GM23338 (cell line): ENCODE data around the gene FPR1. TPM values are rescaled to one million over a fixed set of nuclear protein-coding genes. Genes with fewer than 3 reads are reported as not detected.

ENCODE experiments used
- ATAC-seq: fragments of 200-7000 bp; cut with Tn5 transposase; 3 replicates; pipeline ENCODE4 v1.9.1; 2020
- DNase-seq: peaks from one replicate; pipeline ENCODE4 v3.0.0-alpha.2; 2015; ENCODE audit warnings: low spot score
- H2AFZ ChIP-seq: fragments of 200-600 bp; sonication (generic); 2 replicates; pipeline ENCODE4 v1.8.0; 2016; ENCODE audit warnings: antibody characterized with exemption, mild to moderate bottlenecking, moderate library complexity
- H3F3A ChIP-seq: fragments of 200-600 bp; sonication (generic); replicated peaks from 2 replicates; pipeline ENCODE4 v1.8.0; 2017; ENCODE audit warnings: antibody characterized with exemption, mixed run types, low read depth
- H3K27ac ChIP-seq: fragments of 200-600 bp; sonication (generic); 2 replicates; pipeline ENCODE4 v1.6.1; 2016; ENCODE audit warnings: low read depth
- H3K27me3 ChIP-seq: fragments of 200-600 bp; sonication (generic); 2 replicates; pipeline ENCODE4 v1.8.0; 2016; ENCODE audit warnings: mild to moderate bottlenecking, mixed run types, moderate library complexity; ENCODE audit not compliant: insufficient read depth
- H3K36me3 ChIP-seq: fragments of 200-600 bp; sonication (generic); 2 replicates; pipeline ENCODE4 v1.8.0; 2016; ENCODE audit warnings: mild to moderate bottlenecking; ENCODE audit not compliant: insufficient read depth
- H3K4me1 ChIP-seq: fragments of 200-600 bp; sonication (generic); 2 replicates; pipeline ENCODE4 v1.8.0; 2016; ENCODE audit warnings: mild to moderate bottlenecking, moderate library complexity; ENCODE audit not compliant: insufficient read depth
- H3K4me2 ChIP-seq: fragments of 200-600 bp; sonication (generic); 2 replicates; pipeline ENCODE4 v1.7.1; 2017; ENCODE audit warnings: mixed run types
- H3K4me3 ChIP-seq: fragments of 200-600 bp; sonication (generic); 2 replicates; pipeline ENCODE4 v1.6.1; 2016; ENCODE audit warnings: mixed run types
- H3K79me2 ChIP-seq: fragments of 200-600 bp; sonication (generic); replicated peaks from 2 replicates; pipeline ENCODE4 v1.8.0; 2017; ENCODE audit warnings: mild to moderate bottlenecking; ENCODE audit not compliant: insufficient read depth
- H3K9me2 ChIP-seq: fragments of 200-600 bp; sonication (generic); 2 replicates; pipeline ENCODE4 v1.8.0; 2017; ENCODE audit not compliant: insufficient read depth
- H4K20me1 ChIP-seq: fragments of 200-600 bp; sonication (generic); replicated peaks from 2 replicates; pipeline ENCODE4 v1.8.0; 2017; ENCODE audit warnings: mild to moderate bottlenecking; ENCODE audit not compliant: insufficient read depth
- H3K27ac Mint-ChIP-seq: 2 replicates; pipeline ENCODE4 v1.8.0; 2020; ENCODE audit warnings: inconsistent platforms, mild to moderate bottlenecking, moderate library complexity, mixed read lengths
- H3K27me3 Mint-ChIP-seq: 3 replicates; pipeline ENCODE4 v1.8.0; 2022; ENCODE audit warnings: low read depth, mild to moderate bottlenecking, moderate library complexity, mixed read lengths, inconsistent platforms; ENCODE audit not compliant: insufficient read depth, poor library complexity
- H3K36me3 Mint-ChIP-seq: 3 replicates; pipeline ENCODE4 v1.8.0; 2021; ENCODE audit warnings: low read depth, mild to moderate bottlenecking, inconsistent platforms, moderate library complexity, mixed read lengths
- H3K4me1 Mint-ChIP-seq: 3 replicates; pipeline ENCODE4 v1.8.0; 2020; ENCODE audit warnings: mild to moderate bottlenecking, inconsistent platforms, mixed read lengths
- H3K4me3 Mint-ChIP-seq: 3 replicates; pipeline ENCODE4 v1.8.0; 2021; ENCODE audit warnings: moderate library complexity, mild to moderate bottlenecking, inconsistent platforms, mixed read lengths
- H3K9me3 Mint-ChIP-seq: 3 replicates; pipeline ENCODE4 v1.8.0; 2020; ENCODE audit warnings: moderate library complexity, mild to moderate bottlenecking, inconsistent platforms, mixed read lengths
- CREB1 ChIP-seq: fragments of 250-450 bp; sonication (Bioruptor Pico); IDR thresholded peaks from 2 replicates; pipeline ENCODE4 v1.5.0; 2020; ENCODE audit warnings: low read depth, mild to moderate bottlenecking, moderate library complexity
- EZH2 ChIP-seq: fragments of 200-600 bp; sonication (generic); IDR thresholded peaks from one replicate; pipeline ENCODE4 v1.8.0; 2017; ENCODE audit warnings: antibody characterized with exemption, mild to moderate bottlenecking, low read depth; ENCODE audit not compliant: unreplicated experiment
- EZH2phosphoT487 ChIP-seq: fragments of 200-600 bp; sonication (generic); IDR thresholded peaks from one replicate; pipeline ENCODE4 v1.8.1; 2018; ENCODE audit warnings: antibody characterized with exemption; ENCODE audit not compliant: unreplicated experiment
- JUNB ChIP-seq: IDR thresholded peaks from one replicate; pipeline ENCODE4 v1.6.1; 2016; ENCODE audit warnings: antibody characterized with exemption; ENCODE audit not compliant: unreplicated experiment
- NANOG ChIP-seq: IDR thresholded peaks from 2 replicates; pipeline ENCODE4 v1.6.1; 2016; ENCODE audit warnings: antibody characterized with exemption, borderline replicate concordance
- POLR2AphosphoS5 ChIP-seq: IDR thresholded peaks from 2 replicates; pipeline ENCODE4 v1.6.1; 2016; ENCODE audit warnings: antibody characterized with exemption, low read depth
- STAT1 ChIP-seq: IDR thresholded peaks from one replicate; pipeline ENCODE4 v1.6.1; 2016; ENCODE audit warnings: antibody characterized with exemption; ENCODE audit not compliant: unreplicated experiment
- ZNF114 ChIP-seq: fragments of 250-450 bp; sonication (Bioruptor Pico); IDR thresholded peaks from 2 replicates; pipeline ENCODE4 v1.5.0; 2020; ENCODE audit warnings: mild to moderate bottlenecking, moderate library complexity
- ZNF331 ChIP-seq: fragments of 250-450 bp; sonication (Bioruptor Pico); IDR thresholded peaks from 2 replicates; pipeline ENCODE4 v1.5.0; 2020; ENCODE audit warnings: low read depth, mild to moderate bottlenecking, moderate library complexity
- polyA plus RNA-seq: library from polyadenylated mRNA; unstranded; fragments of >200 nt; fragmentation: Nextera tagmentation; extraction: Ambion mirVana; gene quantifications from 2 replicates; pipeline ENCODE4 v1.2.1, GENCODE V29; 2016
- total RNA-seq: library from RNA; depleted of rRNA; stranded (reverse); fragments of >200 nt; shearing (Covaris generic); gene quantifications from 2 replicates; pipeline ENCODE4 v1.2.3, GENCODE V29; 2014
- TF ChIP-seq, protein P1 (sequence below): IDR thresholded peaks from one replicate; pipeline ENCODE4 v1.6.1; 2018; ENCODE audit warnings: antibody characterized with exemption; ENCODE audit not compliant: unreplicated experiment
- TF ChIP-seq, protein P2 (sequence below): fragments of 250-450 bp; sonication (Bioruptor Pico); IDR thresholded peaks from 2 replicates; pipeline ENCODE4 v1.5.0; 2020; ENCODE audit warnings: mild to moderate bottlenecking, moderate library complexity
- TF ChIP-seq, protein P3 (sequence below), 2 experiments: fragments of 200-600 bp in 1 of 2; sonication (generic) in 1 of 2; conservative IDR thresholded peaks; 2 replicates each; pipeline versions ENCODE4 v1.5.1 to v1.6.1; 2016 to 2017; ENCODE audit warnings: antibody characterized with exemption in 2 of 2, low read depth in 2 of 2, mild to moderate bottlenecking in 2 of 2, moderate library complexity in 1 of 2
- TF ChIP-seq, protein P4 (sequence below): IDR thresholded peaks from 2 replicates; pipeline ENCODE4 v1.6.1; 2016; ENCODE audit warnings: antibody characterized with exemption

Gene FPR1
- total and polyA plus RNA-seq, 2 experiments from 2014 or later = not detected

DNA sequence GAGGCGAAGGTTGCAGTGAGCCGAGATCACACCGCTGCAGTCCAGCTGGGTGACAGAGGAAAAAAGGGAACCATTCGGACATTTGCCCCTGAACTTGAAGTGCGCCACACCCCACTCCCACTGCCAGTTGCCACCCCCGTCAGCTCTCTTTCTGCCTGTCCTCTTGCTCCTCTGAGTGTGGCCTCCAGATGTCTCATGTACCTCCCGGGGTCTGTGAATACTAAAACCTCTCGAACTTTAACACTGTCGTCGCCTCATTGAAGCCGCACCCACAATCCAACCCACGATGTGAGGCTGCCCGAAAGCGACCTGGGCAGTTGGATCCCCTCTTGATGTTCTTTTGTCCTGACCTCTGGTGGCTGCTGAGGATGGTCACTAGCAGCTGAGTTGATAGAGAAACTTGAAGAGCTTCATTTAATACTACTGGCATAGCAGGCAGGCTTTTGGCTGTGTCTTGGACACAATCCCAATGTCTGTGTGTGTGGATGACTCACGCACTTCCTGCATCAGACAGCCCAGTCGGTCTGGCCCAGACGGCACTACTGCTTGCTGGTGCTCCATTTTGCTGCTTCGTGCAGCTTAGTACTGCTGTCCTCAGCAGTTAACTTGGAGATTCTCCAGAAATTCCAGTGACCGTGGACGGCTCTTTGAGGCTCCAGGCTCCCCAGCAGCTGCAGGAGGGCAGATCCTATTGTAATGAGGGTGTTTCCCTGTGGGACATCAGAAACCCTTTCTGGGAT lies 47.5 kb upstream of the FPR1 start:
- TF ChIP-seq POLR2AphosphoS5 = no peak
- no peak for TF ChIP-seq EZH2
- TF ChIP-seq, protein P1, sequence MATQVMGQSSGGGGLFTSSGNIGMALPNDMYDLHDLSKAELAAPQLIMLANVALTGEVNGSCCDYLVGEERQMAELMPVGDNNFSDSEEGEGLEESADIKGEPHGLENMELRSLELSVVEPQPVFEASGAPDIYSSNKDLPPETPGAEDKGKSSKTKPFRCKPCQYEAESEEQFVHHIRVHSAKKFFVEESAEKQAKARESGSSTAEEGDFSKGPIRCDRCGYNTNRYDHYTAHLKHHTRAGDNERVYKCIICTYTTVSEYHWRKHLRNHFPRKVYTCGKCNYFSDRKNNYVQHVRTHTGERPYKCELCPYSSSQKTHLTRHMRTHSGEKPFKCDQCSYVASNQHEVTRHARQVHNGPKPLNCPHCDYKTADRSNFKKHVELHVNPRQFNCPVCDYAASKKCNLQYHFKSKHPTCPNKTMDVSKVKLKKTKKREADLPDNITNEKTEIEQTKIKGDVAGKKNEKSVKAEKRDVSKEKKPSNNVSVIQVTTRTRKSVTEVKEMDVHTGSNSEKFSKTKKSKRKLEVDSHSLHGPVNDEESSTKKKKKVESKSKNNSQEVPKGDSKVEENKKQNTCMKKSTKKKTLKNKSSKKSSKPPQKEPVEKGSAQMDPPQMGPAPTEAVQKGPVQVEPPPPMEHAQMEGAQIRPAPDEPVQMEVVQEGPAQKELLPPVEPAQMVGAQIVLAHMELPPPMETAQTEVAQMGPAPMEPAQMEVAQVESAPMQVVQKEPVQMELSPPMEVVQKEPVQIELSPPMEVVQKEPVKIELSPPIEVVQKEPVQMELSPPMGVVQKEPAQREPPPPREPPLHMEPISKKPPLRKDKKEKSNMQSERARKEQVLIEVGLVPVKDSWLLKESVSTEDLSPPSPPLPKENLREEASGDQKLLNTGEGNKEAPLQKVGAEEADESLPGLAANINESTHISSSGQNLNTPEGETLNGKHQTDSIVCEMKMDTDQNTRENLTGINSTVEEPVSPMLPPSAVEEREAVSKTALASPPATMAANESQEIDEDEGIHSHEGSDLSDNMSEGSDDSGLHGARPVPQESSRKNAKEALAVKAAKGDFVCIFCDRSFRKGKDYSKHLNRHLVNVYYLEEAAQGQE = no peak
- no peak for TF ChIP-seq ZNF114
- no peak for TF ChIP-seq EZH2phosphoT487
- TF ChIP-seq JUNB = no peak
- TF ChIP-seq, protein P2, sequence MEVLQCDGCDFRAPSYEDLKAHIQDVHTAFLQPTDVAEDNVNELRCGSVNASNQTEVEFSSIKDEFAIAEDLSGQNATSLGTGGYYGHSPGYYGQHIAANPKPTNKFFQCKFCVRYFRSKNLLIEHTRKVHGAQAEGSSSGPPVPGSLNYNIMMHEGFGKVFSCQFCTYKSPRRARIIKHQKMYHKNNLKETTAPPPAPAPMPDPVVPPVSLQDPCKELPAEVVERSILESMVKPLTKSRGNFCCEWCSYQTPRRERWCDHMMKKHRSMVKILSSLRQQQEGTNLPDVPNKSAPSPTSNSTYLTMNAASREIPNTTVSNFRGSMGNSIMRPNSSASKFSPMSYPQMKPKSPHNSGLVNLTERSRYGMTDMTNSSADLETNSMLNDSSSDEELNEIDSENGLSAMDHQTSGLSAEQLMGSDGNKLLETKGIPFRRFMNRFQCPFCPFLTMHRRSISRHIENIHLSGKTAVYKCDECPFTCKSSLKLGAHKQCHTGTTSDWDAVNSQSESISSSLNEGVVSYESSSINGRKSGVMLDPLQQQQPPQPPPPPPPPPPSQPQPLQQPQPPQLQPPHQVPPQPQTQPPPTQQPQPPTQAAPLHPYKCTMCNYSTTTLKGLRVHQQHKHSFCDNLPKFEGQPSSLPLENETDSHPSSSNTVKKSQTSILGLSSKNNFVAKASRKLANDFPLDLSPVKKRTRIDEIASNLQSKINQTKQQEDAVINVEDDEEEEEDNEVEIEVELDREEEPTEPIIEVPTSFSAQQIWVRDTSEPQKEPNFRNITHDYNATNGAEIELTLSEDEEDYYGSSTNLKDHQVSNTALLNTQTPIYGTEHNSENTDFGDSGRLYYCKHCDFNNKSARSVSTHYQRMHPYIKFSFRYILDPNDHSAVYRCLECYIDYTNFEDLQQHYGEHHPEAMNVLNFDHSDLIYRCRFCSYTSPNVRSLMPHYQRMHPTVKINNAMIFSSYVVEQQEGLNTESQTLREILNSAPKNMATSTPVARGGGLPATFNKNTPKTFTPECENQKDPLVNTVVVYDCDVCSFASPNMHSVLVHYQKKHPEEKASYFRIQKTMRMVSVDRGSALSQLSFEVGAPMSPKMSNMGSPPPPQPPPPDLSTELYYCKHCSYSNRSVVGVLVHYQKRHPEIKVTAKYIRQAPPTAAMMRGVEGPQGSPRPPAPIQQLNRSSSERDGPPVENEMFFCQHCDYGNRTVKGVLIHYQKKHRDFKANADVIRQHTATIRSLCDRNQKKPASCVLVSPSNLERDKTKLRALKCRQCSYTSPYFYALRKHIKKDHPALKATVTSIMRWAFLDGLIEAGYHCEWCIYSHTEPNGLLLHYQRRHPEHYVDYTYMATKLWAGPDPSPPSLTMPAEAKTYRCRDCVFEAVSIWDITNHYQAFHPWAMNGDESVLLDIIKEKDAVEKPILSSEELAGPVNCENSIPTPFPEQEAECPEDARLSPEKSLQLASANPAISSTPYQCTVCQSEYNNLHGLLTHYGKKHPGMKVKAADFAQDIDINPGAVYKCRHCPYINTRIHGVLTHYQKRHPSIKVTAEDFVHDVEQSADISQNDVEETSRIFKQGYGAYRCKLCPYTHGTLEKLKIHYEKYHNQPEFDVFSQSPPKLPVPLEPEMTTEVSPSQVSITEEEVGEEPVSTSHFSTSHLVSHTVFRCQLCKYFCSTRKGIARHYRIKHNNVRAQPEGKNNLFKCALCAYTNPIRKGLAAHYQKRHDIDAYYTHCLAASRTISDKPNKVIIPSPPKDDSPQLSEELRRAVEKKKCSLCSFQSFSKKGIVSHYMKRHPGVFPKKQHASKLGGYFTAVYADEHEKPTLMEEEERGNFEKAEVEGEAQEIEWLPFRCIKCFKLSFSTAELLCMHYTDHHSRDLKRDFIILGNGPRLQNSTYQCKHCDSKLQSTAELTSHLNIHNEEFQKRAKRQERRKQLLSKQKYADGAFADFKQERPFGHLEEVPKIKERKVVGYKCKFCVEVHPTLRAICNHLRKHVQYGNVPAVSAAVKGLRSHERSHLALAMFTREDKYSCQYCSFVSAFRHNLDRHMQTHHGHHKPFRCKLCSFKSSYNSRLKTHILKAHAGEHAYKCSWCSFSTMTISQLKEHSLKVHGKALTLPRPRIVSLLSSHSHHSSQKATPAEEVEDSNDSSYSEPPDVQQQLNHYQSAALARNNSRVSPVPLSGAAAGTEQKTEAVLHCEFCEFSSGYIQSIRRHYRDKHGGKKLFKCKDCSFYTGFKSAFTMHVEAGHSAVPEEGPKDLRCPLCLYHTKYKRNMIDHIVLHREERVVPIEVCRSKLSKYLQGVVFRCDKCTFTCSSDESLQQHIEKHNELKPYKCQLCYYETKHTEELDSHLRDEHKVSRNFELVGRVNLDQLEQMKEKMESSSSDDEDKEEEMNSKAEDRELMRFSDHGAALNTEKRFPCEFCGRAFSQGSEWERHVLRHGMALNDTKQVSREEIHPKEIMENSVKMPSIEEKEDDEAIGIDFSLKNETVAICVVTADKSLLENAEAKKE (CRISPR knock-in tag) = no peak
- TF ChIP-seq STAT1 = no peak
- TF ChIP-seq, protein P3, sequence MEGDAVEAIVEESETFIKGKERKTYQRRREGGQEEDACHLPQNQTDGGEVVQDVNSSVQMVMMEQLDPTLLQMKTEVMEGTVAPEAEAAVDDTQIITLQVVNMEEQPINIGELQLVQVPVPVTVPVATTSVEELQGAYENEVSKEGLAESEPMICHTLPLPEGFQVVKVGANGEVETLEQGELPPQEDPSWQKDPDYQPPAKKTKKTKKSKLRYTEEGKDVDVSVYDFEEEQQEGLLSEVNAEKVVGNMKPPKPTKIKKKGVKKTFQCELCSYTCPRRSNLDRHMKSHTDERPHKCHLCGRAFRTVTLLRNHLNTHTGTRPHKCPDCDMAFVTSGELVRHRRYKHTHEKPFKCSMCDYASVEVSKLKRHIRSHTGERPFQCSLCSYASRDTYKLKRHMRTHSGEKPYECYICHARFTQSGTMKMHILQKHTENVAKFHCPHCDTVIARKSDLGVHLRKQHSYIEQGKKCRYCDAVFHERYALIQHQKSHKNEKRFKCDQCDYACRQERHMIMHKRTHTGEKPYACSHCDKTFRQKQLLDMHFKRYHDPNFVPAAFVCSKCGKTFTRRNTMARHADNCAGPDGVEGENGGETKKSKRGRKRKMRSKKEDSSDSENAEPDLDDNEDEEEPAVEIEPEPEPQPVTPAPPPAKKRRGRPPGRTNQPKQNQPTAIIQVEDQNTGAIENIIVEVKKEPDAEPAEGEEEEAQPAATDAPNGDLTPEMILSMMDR (conservative IDR thresholded peaks at IDR 0.05; ENCODE audit: low read depth in 2 of 2) = no peak
- TF ChIP-seq ZNF331 (CRISPR knock-in tag) = no peak
- TF ChIP-seq, protein P4, sequence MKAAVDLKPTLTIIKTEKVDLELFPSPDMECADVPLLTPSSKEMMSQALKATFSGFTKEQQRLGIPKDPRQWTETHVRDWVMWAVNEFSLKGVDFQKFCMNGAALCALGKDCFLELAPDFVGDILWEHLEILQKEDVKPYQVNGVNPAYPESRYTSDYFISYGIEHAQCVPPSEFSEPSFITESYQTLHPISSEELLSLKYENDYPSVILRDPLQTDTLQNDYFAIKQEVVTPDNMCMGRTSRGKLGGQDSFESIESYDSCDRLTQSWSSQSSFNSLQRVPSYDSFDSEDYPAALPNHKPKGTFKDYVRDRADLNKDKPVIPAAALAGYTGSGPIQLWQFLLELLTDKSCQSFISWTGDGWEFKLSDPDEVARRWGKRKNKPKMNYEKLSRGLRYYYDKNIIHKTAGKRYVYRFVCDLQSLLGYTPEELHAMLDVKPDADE = no peak
- no peak for TF ChIP-seq NANOG
- no peak for TF ChIP-seq CREB1
- Histone ChIP-seq H3K9me2 (peaks cover 5% of the 10 kb centered on the region; the same call in 1 of the 2 replicates), H3K36me3 (no peaks in the 10 kb centered on the region), H3K79me2 (no peaks in the 10 kb centered on the region), H3K4me3 (no peak overlapping the region), H3K4me1 (no peaks in the 10 kb centered on the region), H3K27ac (no peak overlapping the region), H3K4me2 (no peak overlapping the region), H4K20me1 (no peaks in the 10 kb centered on the region), H3F3A (no peaks in the 10 kb centered on the region), H3K27me3 (no peaks in the 10 kb centered on the region), H2AFZ (no peak overlapping the region)
- Mint-ChIP-seq H3K4me3 (no peak overlapping the region), H3K36me3 (peaks cover 15% of the 10 kb centered on the region; the same call in 2 of the 3 replicates), H3K27me3 (peaks cover 9% of the 10 kb centered on the region), H3K9me3 (peaks cover 73% of the 10 kb centered on the region), H3K4me1 (no peaks in the 10 kb centered on the region), H3K27ac (no peak overlapping the region)
- ATAC-seq (no peak), DNase-seq (no peak)
